WERI-Rb-1 (cell line): ENCODE data around the gene GALK1.

ENCODE experiments used
- DNase-seq: peaks from one replicate; pipeline ENCODE4 v3.0.0-alpha.2; 2020
- H3K27ac ChIP-seq: fragments of 250-450 bp; sonication (Bioruptor Pico); 2 replicates; pipeline ENCODE4 v1.5.1; 2020; ENCODE audit warnings: mild to moderate bottlenecking, moderate library complexity
- H3K27me3 ChIP-seq: fragments of 250-450 bp; sonication (Bioruptor Pico); 2 replicates; pipeline ENCODE4 v1.5.1; 2021; ENCODE audit warnings: mild to moderate bottlenecking, low read depth, moderate library complexity; ENCODE audit not compliant: insufficient read depth, severe bottlenecking
- H3K36me3 ChIP-seq: fragments of 250-450 bp; sonication (Bioruptor Pico); 2 replicates; pipeline ENCODE4 v1.5.1; 2020; ENCODE audit warnings: mild to moderate bottlenecking, moderate library complexity
- H3K4me3 ChIP-seq: 2 replicates; pipeline ENCODE4 v1.5.1; 2011; ENCODE audit warnings: low read depth, mild to moderate bottlenecking, control low read depth, low read length
- H3K9me3 ChIP-seq: fragments of 250-450 bp; sonication (Bioruptor Pico); 2 replicates; pipeline ENCODE4 v1.5.1; 2021; ENCODE audit warnings: mild to moderate bottlenecking, moderate library complexity; ENCODE audit not compliant: severe bottlenecking
- TF ChIP-seq, protein P1 (sequence below): IDR thresholded peaks from 2 replicates; pipeline ENCODE4 v1.5.1; 2011; ENCODE audit warnings: low read depth, mild to moderate bottlenecking, control low read depth, inconsistent platforms, low read length

The GALK1 gene

DNA sequence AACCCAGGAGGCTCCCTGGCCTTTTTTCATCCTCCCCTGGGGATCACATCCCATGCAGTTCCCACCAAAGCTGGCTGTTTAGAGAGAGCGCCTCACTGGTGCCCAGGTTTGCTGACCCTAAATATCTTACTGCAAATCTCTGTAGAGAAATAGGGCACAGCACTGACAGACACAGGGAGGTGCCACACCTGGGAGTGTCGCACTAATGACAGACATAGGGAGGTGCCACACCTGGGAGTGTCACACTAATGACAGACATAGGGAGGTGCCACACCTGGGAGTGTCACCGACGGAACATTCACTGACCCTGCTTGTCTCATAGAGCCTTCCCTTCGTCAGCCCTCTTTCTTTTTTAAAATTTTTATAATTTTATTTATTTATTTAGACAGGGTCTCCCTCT is 45.2 kb upstream of the GALK1 start:
- TF ChIP-seq, protein P1, sequence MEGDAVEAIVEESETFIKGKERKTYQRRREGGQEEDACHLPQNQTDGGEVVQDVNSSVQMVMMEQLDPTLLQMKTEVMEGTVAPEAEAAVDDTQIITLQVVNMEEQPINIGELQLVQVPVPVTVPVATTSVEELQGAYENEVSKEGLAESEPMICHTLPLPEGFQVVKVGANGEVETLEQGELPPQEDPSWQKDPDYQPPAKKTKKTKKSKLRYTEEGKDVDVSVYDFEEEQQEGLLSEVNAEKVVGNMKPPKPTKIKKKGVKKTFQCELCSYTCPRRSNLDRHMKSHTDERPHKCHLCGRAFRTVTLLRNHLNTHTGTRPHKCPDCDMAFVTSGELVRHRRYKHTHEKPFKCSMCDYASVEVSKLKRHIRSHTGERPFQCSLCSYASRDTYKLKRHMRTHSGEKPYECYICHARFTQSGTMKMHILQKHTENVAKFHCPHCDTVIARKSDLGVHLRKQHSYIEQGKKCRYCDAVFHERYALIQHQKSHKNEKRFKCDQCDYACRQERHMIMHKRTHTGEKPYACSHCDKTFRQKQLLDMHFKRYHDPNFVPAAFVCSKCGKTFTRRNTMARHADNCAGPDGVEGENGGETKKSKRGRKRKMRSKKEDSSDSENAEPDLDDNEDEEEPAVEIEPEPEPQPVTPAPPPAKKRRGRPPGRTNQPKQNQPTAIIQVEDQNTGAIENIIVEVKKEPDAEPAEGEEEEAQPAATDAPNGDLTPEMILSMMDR = no peak
- no peak overlapping the region for H3K27ac ChIP-seq
- H3K4me3 ChIP-seq = no peak overlapping the region
- no peak for DNase-seq
- H3K9me3 ChIP-seq = no peaks in the 10 kb centered on the region
- H3K36me3 ChIP-seq = peaks cover 60% of the 10 kb centered on the region
- no peaks in the 10 kb centered on the region for H3K27me3 ChIP-seq

DNA sequence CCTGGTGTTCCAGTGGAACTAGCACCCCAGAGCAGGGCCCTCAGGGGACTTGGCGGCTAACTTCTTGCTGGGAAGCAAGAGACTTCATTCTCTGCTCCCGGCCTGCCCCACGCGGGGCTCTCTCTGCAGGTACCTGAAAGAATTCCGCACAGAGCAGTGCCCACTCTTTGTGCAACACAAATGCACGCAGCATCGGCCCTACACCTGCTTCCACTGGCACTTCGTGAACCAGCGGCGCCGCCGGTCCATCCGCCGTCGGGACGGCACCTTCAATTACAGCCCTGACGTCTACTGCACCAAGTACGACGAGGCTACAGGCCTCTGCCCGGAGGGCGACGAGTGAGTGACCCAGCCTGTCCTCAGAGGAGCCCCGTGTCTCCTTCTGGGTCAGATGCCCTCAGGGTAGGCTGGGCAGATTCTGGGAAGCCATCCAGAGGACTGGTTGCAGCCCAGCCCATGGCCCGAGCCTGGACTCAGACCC is 44.7 kb upstream of the GALK1 start:
- Histone ChIP-seq H3K36me3 (peaks cover 54% of the 10 kb centered on the region), H3K9me3 (no peaks in the 10 kb centered on the region), H3K27me3 (no peaks in the 10 kb centered on the region), H3K27ac (no peak overlapping the region), H3K4me3 (no peak overlapping the region)
- DNase-seq = no peak
- TF ChIP-seq, protein P1 = no peak

DNA sequence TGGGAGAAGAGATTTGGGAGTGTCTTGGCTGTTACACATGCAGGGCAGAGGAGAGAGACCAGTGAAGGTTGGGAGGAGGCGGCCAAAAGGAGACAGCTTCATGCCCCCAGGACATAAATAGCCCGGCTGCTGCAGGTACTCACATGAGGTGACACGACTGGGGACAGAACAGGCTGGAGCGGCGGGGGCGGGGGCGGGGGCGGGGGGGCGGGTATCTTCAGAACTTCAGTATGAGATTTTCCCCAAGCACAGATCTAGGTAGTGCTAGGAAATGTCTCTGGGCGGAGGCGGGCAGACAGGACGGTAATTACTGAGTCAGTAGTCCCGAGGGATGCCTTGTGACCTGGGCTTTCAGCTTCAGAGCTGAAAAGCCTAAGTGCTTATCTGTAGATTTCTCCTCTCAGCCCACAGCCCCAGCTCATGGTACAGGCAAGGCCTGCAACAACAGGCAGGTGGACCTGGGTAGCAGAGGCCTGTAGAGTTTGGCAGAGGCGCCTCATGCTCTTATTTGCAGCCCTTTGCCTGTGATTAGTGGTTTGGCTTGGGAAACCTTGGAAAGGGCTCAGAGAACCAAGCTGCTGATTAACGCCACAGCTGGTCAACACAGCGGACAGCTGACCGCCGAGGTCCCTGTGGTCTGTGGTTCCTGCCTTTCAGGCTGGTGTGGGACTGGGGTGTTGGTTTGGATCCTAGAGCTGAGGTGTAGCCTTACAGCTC is 44.1 kb upstream of the GALK1 start:
- DNase-seq = no peak
- H3K9me3 ChIP-seq = no peaks in the 10 kb centered on the region
- H3K36me3 ChIP-seq = peaks cover 50% of the 10 kb centered on the region
- TF ChIP-seq, protein P1 = no peak
- H3K27me3 ChIP-seq = no peaks in the 10 kb centered on the region
- no peak overlapping the region for H3K27ac ChIP-seq
- H3K4me3 ChIP-seq = no peak overlapping the region

DNA sequence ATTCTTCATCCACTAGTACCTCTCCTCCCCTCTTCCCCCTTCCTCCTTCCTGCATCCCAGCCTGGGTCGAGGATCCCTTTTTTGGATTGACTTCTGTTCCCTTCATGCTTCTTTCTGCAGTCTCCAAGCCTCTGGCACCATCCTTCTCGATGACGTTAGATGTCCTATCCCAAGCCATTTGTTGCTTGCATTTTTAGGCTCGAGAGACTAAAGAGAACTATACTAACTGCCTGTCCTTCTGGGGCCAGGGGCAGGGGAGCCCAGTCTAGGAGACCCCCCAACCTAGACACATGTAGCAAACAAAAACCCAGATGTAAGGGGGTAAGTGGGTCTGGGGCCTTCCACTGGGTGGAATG is 43.5 kb upstream of the GALK1 start:
- peaks cover 45% of the 10 kb centered on the region for H3K36me3 ChIP-seq
- no peaks in the 10 kb centered on the region for H3K27me3 ChIP-seq
- H3K9me3 ChIP-seq = no peaks in the 10 kb centered on the region
- TF ChIP-seq, protein P1 = no peak
- H3K4me3 ChIP-seq = no peak overlapping the region
- DNase-seq = no peak
- H3K27ac ChIP-seq = no peak overlapping the region

DNA sequence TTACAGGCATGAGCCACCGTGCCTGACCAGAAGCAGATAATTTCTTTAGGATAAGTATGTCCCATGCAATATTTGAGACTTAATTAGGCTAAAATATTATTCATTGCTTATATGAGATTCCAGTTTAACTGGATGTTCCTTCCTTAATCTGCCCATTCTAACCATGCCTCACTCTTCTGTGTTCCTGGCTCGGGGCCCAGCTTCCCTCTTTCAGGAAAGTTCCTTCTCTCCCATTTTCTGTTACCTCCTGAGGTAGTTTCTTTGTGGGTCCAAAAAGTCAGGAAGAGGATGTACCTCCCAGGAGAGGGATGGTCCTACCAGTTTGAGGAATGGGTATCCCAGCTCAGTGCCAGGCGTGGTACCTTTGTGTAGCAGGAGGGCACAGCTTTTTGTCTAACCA is 42.9 kb upstream of the GALK1 start:
- H3K36me3 ChIP-seq = peaks cover 42% of the 10 kb centered on the region
- H3K27me3 ChIP-seq = no peaks in the 10 kb centered on the region
- DNase-seq = no peak
- H3K9me3 ChIP-seq = no peaks in the 10 kb centered on the region
- H3K4me3 ChIP-seq = no peak overlapping the region
- TF ChIP-seq, protein P1 = no peak
- H3K27ac ChIP-seq = no peak overlapping the region
